GM19328 (cell line): ENCODE measurements around the gene ZBED6.
A peak's percentile ranks its signal among the peaks of the same experiment; 100 is the strongest.
"Not testable (repeated sequence)": the region's sequence is repeated elsewhere in the genome, so short reads cannot be mapped to it uniquely, and the experiment has no call there.

Source experiments
- ATAC-seq: cut with Tn5 transposase; IDR thresholded peaks from one replicate; pipeline ENCODE4 v1.9.1; 2021; ENCODE audit warnings: mild to moderate bottlenecking, moderate library complexity; ENCODE audit not compliant: unreplicated experiment

ZBED6 gene

GRCh38 chr1:203778789-203779188 is 16.6 kb upstream of the ZBED6 start:
- ATAC-seq = no peak

- ATAC-seq = no peak
Measured at GRCh38 chr1:203781962-203782361, 13.5 kb upstream of the ZBED6 start.

- no peak for ATAC-seq
Measured at GRCh38 chr1:203789966-203790365, 5.5 kb upstream of the ZBED6 start.

GRCh38 chr1:203791498-203791897 is 3.9 kb upstream of the ZBED6 start:
- ATAC-seq = no peak

GRCh38 chr1:203792486-203792885 is 2.9 kb upstream of the ZBED6 start:
- ATAC-seq = no peak

GRCh38 chr1:203793561-203793960 is 1.9 kb upstream of the ZBED6 start:
- not testable (repeated sequence) for ATAC-seq

- no peak for ATAC-seq
Measured at GRCh38 chr1:203794764-203795440, 521 bp upstream of the ZBED6 start.

GRCh38 chr1:203796236-203796605 is 798 bp downstream of the ZBED6 start:
- peak; percentile 16 for ATAC-seq

GRCh38 chr1:203797216-203797615 is 1.8 kb downstream of the ZBED6 start:
- no peak for ATAC-seq

- no peak for ATAC-seq
Measured at GRCh38 chr1:203797948-203798655, 2.7 kb downstream of the ZBED6 start.

- no peak for ATAC-seq
Measured at GRCh38 chr1:203799157-203799556, 3.7 kb downstream of the ZBED6 start.

GRCh38 chr1:203799971-203800370 is 4.5 kb downstream of the ZBED6 start:
- no peak for ATAC-seq

- no peak for ATAC-seq
Measured at GRCh38 chr1:203805689-203806088, 10.3 kb downstream of the ZBED6 start.

GRCh38 chr1:203807196-203807595 is 11.8 kb downstream of the ZBED6 start:
- no peak for ATAC-seq

GRCh38 chr1:203813581-203814341 is 18.3 kb downstream of the ZBED6 start:
- ATAC-seq = no peak

- no peak for ATAC-seq
Measured at GRCh38 chr1:203818399-203818798, 23.0 kb downstream of the ZBED6 start.

GRCh38 chr1:203823306-203823705 is 27.9 kb downstream of the ZBED6 start:
- ATAC-seq = no peak

- no peak for ATAC-seq
Measured at GRCh38 chr1:203826175-203826574, 30.8 kb downstream of the ZBED6 start.

- ATAC-seq = no peak
Measured at GRCh38 chr1:203828002-203828401, 32.6 kb downstream of the ZBED6 start.

GRCh38 chr1:203828503-203828902 is 33.1 kb downstream of the ZBED6 start:
- no peak for ATAC-seq

GRCh38 chr1:203829247-203829646 is 33.8 kb downstream of the ZBED6 start:
- ATAC-seq = not testable (repeated sequence)

GRCh38 chr1:203835476-203835875 is 40.1 kb downstream of the ZBED6 start:
- ATAC-seq = no peak
